ENCODE results near the gene ARL8B. TPM values are rescaled to one million over a fixed set of nuclear protein-coding genes. Genes with fewer than 3 reads are reported as not detected.

The ARL8B gene
- total RNA-seq, 1 experiment from 2014 or later = 52.4 TPM

GRCh38 chr3:5227812-5228211 lies 105.7 kb downstream of the ARL8B start:
- Histone ChIP-seq H3K4me3 (ENCODE audit: low read length) (no peak overlapping the region), H3K9me2 (replicated peaks; ENCODE audit: insufficient read depth, low read length) (no peaks in the 10 kb centered on the region), H3K4me2 (ENCODE audit: low read depth, low read length, poor library complexity, severe bottlenecking) (no peak overlapping the region), H3K36me3 (ENCODE audit: insufficient read depth, low read length) (no peaks in the 10 kb centered on the region), H3K79me2 (ENCODE audit: low read length) (no peaks in the 10 kb centered on the region), H3K27ac (ENCODE audit: low read length) (no peak overlapping the region), H3K9ac (ENCODE audit: low read length) (no peak overlapping the region), H4K20me1 (ENCODE audit: insufficient read depth, low read depth, low read length) (no peaks in the 10 kb centered on the region), H3K9me3 (ENCODE audit: low read length) (no peaks in the 10 kb centered on the region), H2AFZ (ENCODE audit: low read length) (no peak overlapping the region), H3K27me3 (ENCODE audit: low read length) (no peaks in the 10 kb centered on the region), H3K4me1 (ENCODE audit: low read length) (peaks cover 17% of the 10 kb centered on the region)
- no peak for DNase-seq

- Histone ChIP-seq H3K27me3 (ENCODE audit: low read length) (no peaks in the 10 kb centered on the region), H3K9me3 (ENCODE audit: low read length) (no peaks in the 10 kb centered on the region), H3K4me3 (ENCODE audit: low read length) (no peak overlapping the region), H4K20me1 (ENCODE audit: insufficient read depth, low read depth, low read length) (no peaks in the 10 kb centered on the region), H3K4me2 (ENCODE audit: low read depth, low read length, poor library complexity, severe bottlenecking) (no peak overlapping the region), H3K9me2 (replicated peaks; ENCODE audit: insufficient read depth, low read length) (no peaks in the 10 kb centered on the region), H3K4me1 (ENCODE audit: low read length) (peaks cover 17% of the 10 kb centered on the region), H2AFZ (ENCODE audit: low read length) (no peak overlapping the region), H3K27ac (ENCODE audit: low read length) (no peak overlapping the region), H3K79me2 (ENCODE audit: low read length) (no peaks in the 10 kb centered on the region), H3K9ac (ENCODE audit: low read length) (no peak overlapping the region), H3K36me3 (ENCODE audit: insufficient read depth, low read length) (no peaks in the 10 kb centered on the region)
- no peak for DNase-seq
Observed at GRCh38 chr3:5229414-5229813, 107.3 kb downstream of the ARL8B start.

Small RNA genes lying within 50 kb of the gene (small RNA-seq; reads per million reads assigned to genes)
- not detected for gene AC090955.1
- gene RF00019 = not detected

Other genes starting within 250 kb of the ARL8B start
- gene BHLHE40, start 142.9 kb upstream of the ARL8B start, total RNA-seq (2014; rRNA removed; shearing (Covaris generic); ENCODE audit: low replicate concordance) = 0.36 and 0.86 TPM in 2 replicates
- gene EDEM1, start 65.4 kb downstream of the ARL8B start, total RNA-seq (2014; rRNA removed; shearing (Covaris generic); ENCODE audit: low replicate concordance) = 68.8 and 134 TPM in 2 replicates

All from Karpas-422 (cell line).